NCI-H2196 (cell line): ENCODE results near the gene TBX19.

Source experiments
- DNase-seq: peaks from one replicate; lab custom pipeline; 2025; ENCODE audit not compliant: unreplicated experiment; lab: John Stamatoyannopoulos, UW

Gene TBX19

DNA sequence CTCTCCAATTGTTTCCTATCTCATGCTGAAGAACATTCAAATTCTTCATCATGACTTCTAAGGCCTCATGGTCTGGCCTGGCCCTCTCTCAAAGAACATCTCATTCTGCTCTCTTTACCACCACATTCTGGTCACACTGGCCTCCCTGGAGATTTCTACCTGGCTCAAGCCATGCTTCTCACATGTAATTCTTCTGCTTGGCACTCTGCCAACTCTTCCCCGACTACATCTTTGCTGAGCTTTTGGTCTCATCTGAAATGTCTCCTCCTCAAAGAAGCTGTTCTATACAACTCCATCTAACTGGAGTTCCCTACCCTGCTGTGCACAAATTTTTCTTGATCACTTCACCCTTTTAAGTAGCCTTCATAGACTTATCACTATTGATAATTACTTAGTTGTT, 1.4 kb upstream of the TBX19 start:
- DNase-seq = no peak

GRCh38 chr1:168281603-168282325, 1.1 kb downstream of the TBX19 start:
- DNase-seq = no peak

- DNase-seq = no peak
Observed at GRCh38 chr1:168285521-168285790, 4.8 kb downstream of the TBX19 start.

- DNase-seq = no peak
Observed at GRCh38 chr1:168285971-168286927, 5.6 kb downstream of the TBX19 start.

DNA sequence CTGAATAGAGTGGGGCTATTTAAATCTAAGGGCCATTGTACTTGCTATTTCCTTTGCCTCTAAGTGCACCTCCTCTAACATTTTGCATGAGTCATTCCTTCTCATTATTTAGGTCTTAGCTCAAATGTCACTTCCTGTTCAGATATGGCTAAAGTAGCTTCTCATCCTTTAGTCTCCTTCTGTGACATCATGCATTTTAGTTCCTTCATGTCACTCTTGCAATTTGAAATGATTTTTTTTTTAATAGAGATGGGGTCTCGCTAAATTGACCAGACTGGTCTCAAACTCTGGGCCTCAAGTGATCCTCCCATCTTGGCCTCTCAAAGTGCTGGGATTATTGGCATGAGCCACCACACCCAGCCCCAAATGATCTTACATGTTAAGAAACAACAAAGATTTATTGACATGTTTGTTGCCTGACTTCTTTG, 6.6 kb downstream of the TBX19 start:
- no peak for DNase-seq

DNA sequence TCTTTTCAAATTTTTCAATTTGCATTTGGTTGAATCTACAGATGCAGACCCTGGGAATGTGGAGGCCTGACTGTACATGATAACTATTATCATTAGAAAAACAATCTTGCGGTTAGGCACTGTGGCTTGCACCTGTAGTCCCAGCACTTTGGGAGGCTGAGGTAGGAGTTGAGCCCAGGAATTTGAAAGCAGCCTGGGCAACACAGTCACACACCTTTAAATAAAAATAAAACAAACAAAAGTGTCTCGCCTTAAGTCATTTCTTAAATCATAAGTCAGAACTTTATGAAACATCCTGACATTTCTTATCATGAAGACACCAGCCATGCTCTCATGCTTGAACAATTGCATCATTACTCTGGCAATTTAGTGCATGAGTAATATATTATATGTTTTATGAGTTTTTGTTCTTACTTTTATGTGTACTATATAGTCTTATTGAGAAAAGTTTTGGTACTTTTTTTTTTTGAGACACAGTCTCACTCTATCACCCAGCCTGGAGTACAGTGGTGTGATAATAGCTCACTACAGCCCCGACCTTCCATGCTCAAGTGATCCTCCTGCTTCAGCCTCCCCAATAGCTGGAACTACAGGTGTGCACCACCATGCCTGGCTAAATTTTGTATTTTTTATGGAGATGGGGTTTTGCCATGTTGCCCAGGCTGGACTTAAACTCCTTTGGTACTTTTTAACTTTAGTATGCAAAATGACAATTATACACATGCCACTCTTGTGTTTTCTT, 7.8 kb downstream of the TBX19 start:
- DNase-seq = no peak

DNA sequence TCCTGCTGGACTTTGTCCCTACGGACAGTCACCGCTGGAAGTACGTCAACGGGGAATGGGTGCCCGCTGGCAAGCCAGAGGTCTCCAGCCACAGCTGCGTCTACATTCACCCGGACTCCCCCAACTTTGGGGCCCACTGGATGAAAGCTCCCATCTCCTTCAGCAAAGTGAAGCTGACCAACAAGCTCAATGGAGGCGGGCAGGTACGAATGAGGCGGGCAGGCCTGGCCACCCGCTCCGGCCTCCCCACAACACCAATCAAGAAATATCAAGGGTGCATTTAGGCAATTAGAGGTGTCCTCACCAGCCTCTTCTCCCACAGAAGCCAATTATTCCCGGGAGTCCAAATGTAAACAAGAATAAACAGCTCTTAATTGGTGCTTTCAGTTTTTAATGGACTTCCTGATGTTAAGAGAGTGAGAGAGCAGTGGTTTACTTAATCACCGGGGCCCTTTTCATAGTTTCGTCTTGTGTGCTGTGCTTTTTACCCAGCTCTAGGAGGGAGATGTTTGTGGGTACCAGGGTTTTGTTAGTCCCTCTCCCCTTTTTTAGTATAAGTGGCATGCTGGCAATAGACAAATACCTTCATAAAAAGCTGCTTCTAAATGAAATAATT, 10.7 kb downstream of the TBX19 start:
- no peak for DNase-seq

DNA sequence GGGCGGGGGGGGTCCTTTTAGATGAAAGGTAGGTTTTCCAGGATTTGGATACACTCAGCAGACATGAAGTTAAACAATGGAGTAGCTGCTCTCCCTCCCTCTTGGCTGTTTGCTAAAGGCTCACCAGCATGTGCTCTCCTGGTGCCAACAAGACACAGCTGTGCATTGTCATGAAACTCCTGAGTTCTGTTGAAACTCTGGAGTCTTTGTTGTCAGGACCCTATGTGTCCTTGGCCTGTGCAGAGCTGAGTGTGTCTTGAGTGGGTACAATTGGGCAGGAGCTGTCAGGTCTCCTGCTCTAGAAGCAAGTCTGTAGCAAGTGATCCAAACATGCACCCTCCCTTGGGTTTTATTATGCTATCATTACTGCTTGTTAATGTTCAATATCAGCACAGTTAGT, 12.7 kb downstream of the TBX19 start:
- DNase-seq = no peak

DNA sequence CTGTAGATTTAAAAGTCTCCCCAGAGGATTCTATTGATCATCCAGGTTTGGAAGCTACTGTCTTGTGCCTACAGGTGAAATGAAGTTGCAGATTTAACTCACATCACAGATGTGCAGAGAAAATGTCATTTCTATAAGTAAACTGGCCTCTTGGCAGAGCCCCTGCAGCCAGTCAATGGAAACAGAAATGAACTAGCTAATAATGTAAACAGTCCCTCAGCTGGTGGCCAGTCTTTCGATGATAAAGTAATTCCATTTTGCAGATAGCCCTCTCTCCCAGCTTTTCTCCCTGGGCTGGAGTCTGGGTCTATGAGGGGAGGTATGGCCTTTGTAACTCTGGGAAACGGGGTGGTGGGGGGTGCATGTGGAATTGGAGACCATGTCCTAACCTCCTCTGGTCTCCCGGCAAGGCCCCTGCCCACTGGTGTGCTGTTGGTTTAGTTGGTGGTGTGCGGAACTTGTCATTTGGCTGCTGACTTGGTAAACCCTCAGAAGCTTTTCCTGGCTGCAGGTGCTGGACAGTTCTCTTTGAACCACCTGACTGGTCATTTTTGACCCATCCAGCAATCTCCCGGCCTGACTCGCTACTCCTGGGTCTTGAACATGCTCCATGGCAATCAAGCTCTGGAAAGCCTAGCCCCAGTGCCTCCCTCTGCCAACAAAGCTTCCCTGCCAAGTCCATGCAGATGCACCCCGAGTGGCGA, 14.9 kb downstream of the TBX19 start:
- no peak for DNase-seq

GRCh38 chr1:168297019-168297730, 16.5 kb downstream of the TBX19 start:
- DNase-seq = no peak

DNA sequence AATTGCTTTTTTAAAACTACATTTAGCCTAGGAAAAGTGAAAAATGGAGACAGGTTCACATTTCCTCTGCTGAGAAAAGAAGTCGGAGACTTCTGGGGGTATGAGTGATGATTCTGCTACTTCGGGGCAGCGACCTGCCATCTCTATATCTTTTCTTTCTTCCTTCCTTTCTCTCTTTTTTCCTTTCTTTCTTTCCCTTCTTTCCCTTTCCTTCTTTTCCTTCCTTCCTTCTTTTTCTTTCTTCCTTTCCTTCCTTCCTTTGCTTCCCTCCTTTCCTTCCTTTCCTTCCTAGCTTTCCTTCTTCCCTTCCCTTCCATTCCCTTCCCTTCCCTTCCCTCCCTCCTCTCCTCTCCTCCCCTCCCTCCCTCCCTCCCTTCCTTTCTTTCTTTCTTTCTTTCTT, 17.8 kb downstream of the TBX19 start:
- no peak for DNase-seq

- DNase-seq = no peak
Observed at GRCh38 chr1:168300626-168301025, 19.9 kb downstream of the TBX19 start.

DNA sequence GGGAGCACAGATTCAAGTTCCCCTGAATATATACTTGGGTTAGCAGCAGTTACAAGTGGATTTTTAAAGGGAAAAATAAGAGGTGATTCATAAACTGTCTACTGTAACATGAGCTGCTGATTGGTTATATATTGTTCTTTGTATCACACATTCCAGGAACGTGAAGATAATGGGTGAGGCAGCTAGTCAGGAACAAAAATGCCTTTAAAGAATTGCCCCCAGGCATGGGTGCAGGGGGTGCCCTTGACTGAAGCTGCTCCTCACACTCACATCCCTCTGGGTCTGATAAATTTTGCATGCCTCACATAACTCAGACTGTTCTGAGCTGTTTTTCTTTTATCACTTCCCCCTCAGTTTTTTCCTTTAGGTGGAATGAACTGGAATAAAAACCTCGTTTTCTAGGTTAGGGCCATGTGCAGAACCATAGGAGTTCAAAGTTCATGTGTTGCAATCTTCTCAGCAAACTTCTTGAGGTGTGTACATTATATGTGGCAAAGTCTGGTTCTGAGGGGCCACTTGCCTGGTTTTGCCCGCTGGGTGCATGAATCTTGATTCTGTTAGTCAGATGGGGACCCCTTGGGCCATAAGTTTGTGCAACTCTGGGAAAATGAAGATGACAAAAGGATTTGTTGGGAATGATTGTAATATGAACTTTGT, 21.1 kb downstream of the TBX19 start:
- no peak for DNase-seq

GRCh38 chr1:168303716-168304540, 23.3 kb downstream of the TBX19 start:
- no peak for DNase-seq

GRCh38 chr1:168304865-168305264, 24.2 kb downstream of the TBX19 start:
- DNase-seq = no peak

DNA sequence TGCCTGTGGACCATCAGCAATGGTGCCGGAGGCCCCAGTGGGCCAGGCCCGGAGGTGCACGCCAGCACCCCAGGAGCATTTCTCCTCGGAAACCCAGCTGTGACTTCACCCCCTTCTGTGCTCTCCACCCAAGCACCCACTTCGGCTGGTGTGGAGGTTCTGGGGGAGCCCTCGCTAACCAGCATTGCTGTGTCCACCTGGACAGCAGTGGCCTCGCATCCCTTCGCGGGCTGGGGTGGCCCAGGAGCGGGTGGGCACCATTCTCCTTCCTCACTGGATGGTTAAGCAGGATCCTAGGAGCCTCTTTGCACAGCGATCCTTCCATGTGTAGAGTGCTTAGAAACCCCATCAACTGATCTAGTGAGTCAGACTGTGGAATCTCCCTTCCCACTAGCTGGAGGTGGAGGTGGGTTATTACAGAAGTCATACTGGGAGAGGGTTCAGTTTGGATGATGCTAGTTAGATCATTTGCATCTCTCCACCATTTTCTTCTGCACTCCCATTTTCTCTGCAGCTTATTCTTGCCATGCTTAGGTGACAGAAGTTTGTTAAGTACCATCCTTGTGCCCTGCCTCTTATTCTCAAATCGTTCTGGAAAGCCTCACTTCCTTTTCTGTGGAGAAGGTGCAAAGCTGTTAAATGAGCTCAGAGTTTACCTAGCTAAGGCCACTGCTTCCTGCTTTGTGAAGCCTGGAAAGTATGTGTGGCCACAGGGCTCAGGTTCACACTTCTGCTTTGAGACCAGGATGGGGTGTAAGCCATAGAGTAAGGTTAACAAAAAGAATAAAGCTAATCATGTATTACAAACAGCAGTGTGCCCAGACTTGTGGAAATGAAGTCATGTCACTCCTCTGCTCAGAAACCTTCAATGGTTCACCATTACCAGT, 32.3 kb downstream of the TBX19 start:
- DNase-seq = no peak

DNA sequence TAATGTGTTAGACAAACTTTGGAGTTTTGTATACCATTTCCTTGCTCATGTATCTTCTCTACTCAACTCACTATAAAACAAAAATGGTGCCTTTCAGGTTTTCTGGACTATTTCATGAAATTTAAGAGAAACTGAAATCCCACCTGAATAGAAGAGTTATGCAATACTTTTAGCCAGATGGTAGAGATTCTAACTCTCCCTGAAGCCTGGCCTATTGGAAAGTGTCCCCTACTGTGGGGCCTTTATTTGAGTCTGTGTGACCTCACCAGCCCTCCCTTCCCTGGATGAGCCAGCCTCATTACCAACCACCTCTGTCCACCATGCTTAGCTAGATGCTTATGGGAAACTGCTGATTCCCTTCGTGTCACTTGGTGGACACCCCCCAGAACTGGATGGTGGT, 35.5 kb downstream of the TBX19 start:
- DNase-seq = no peak

DNA sequence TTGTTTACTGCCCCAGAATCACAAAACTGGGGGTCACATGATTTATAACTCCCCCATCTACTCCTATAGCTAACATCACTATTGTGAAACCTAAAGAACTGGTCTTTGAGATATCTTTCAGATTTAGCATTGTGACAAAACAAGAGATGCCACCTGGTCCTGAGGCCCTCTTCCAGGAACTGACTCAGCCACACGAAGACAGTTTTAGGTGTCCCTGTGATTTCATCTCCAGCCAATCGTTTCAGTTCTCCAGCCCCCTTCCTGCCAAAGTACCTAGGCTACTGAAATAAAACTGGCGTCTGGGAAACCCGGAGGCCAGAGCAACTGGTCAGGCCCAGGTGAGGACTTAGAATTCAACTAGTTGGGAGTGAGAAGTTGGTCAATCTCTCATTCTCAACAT, 36.6 kb downstream of the TBX19 start:
- no peak for DNase-seq
